GM21526 (cell line): ENCODE data around the gene PKP3.

ENCODE experiments used
- ATAC-seq: cut with Tn5 transposase; IDR thresholded peaks from one replicate; pipeline ENCODE4 v1.9.1; 2021; ENCODE audit warnings: moderate library complexity; ENCODE audit not compliant: unreplicated experiment, low FRiP score

Gene PKP3

DNA sequence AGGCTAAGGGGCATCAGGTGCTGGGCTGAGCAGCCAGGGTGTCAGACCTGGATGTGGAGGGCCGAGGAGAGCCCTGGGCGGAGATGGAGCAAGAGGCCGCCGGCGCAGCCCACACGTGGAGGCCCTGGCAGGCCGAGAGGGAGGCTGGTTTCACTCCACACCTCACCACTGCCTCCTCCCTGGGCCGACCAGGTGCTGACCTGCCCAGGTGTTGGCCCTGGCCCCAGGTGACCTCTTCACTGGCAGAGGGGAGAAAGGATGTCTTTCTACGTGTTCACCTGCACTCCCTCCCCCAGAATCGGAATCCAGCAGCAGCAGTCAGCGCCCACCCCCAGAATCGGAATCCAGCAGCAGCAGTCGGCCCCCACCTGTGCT, 47.0 kb downstream of the PKP3 start:
- ATAC-seq = no peak

DNA sequence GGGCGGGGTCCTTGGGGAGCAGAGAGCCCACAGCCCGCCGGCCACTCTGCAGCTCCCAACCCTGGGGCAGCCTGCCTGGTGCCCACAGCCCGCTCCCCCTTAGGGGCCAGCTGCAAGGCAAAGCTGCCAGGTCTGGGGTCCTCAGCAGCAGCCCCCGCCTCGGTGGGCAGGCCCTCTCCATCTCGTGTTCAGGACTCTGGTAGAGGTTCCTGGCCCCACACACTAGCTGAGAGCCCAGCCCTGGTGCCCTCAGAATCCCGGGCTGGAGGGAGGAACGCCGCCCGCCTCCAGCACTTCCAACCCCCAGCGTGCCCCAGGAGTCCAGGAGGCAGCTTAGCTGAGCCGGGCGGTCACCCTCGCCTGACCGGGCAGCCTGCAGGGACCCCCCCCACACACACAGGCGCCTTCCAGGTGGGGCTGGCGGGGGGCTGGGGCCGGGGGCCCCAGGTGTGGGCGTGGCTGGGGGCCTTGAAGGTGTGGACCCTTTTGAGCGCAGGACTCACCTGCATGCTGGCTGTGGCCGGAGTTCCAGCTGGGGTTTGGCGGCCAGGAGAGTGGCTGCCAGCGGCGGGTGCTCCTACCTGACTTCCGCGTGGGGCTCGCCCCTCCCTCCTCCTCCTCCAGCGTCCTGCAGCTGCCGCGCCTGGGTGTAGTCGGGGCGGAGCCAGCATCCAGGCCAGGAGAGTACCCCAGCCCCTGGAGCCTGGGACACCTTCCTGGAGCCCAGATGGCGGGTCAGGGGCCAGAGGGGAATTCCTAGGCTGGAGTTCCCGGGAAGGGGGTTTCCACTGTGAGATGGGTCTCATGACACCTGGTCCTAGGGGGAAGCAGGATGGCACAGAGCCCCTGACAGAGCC, 47.6 kb downstream of the PKP3 start, which contains the start of gene ANO9:
ANO9 (minus strand) TSS at position 594 of the 857 bp plus-strand sequence; CDS start at position 509, 85 bp downstream.
- no peak for ATAC-seq

DNA sequence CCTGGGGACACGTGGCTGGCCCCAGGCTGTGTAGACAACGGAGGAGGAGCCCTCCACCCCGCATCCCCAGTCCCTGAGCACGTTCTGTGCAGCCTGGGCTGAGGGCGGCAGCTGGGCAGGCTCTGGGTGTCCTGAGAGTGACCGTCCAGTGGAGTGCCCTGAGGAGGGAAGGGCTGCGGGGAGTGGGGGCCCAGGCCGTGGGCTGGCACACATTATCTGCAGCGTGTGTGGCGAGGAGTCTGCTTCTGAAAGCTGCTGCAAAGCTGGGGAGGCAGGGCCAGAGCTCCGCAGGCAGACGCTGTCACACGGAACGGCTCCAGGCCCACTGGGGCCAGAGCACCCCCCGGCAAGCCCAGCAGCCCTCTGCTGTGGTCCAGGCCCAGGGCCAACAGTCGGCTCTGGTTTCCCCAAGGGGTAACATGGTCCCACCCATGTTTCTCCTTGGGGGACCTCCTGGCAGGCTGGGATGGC, 48.6 kb downstream of the PKP3 start:
- ATAC-seq = no peak

DNA sequence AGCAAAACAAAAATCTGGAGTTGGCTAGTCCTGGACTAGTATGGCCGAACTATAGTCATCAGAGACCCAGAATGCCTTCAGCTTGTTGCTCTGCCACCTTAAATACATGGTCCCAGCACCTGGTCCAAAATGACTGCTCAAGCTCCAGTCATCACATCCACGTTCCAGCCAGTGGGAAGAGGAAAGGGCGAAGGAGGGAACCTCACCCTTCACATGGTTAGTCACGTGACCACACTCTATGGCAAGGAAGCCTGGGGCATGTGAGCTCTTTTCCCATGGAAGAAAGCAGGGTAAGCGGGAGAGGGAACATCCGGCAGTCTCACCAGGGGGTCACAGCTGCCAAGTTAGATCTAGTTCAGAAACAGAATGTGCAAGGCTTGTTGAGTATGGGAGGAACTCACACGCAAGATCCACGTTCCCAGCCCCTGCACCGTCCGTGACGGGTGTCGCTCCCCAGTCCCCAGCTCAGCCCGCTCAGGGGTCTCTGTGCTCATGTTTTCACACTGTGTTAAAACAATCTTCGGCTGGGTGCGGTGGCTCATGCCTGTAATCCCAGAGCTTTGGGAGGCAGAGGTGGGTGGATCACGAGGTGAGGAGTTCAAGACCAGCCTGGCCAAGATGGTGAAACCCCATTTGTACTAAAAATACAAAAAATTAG, 49.7 kb downstream of the PKP3 start:
- no peak for ATAC-seq

DNA sequence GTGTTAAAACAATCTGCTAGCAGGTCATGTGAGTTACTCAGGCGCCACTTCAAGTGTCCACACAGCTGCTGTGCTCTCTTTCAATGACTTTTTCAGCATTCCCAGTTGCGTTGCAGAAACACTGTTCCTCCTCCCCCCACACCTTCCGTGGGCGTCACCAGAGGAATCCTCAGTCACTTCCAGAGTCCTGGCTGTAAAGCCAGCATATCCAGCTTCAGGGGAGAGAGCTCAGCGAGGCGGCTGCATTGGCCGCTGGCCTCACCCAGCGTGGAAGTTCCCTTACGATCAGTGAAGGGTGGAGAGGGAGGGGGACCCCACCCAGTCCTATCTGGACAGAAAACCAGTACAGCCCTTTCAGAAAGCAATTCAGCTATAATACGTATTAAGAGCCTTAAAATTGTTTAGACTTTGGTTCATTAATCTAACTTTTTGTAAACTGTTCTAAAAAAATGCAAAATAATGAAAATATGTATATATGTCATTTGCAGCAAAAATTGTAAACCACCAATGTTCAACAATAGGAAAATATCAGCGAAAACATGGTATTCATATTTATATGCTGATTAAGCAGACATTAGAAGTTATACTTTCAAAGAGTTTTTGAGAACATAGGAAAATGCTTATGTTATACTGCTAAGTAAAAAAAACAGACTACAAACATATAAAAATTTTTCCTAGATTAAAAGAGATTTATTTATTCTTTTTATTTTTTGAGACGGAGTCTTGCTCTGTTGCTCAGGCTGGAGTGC, 50.6 kb downstream of the PKP3 start:
- ATAC-seq = no peak

DNA sequence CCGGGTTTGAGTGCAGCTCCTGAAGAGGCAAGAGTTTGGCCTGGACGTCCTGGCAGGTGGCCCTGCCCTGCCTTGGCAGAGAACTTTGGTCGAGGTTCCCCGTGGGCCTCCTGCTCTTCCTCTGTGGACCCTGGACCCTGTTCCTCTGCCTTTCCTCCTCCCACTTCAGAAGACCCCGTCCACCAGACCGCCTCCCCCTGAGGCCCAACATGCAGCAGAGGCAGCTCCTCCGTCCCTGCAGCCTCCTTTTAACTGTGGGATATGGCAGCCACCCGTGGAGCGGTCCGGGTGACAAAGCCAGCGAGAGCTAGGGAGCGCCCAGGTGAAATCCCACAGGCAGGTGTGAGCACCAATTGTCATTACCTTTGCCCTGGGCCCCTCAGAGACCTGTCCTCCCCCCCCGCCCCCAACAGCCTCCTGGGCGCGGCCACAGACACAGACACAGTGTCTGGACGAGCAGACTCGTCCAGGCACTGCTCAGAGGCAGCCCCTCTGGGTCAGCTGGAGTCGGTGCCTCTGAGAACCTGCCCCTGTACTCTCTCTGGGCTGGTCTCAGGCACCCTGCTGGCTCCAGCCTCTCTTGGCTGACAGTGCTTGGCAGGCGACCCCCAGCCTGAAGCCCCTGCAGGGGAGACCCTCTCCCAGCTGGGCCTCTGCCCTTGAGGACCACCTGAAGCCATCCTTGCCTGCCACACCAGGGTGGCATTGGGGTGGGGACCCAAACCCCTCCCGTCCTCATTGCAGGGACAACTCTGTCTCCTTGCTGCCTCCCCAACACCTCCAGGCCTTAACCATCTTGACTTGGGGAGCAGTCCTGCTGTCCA, 52.0 kb downstream of the PKP3 start:
- no peak for ATAC-seq

DNA sequence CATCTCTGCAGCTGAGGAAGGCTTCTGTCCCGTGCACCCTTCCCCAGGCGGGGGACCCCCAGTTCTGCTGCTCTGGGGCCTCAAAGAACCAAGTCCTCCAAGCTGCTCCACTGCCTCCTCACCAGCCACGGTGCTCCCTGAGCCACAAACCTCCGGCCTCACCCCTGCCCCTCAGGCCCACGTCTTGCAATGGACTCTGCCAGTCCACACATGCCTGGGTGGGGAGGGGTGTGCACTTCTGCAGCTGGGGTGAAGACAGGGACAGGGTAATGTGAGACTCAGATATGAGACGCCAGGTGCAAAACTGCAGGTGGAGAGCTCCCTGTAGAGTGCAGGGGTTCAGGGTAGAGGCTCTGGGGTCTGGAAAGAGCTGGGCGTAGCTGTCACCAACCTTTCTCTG, 52.9 kb downstream of the PKP3 start:
- ATAC-seq = no peak

DNA sequence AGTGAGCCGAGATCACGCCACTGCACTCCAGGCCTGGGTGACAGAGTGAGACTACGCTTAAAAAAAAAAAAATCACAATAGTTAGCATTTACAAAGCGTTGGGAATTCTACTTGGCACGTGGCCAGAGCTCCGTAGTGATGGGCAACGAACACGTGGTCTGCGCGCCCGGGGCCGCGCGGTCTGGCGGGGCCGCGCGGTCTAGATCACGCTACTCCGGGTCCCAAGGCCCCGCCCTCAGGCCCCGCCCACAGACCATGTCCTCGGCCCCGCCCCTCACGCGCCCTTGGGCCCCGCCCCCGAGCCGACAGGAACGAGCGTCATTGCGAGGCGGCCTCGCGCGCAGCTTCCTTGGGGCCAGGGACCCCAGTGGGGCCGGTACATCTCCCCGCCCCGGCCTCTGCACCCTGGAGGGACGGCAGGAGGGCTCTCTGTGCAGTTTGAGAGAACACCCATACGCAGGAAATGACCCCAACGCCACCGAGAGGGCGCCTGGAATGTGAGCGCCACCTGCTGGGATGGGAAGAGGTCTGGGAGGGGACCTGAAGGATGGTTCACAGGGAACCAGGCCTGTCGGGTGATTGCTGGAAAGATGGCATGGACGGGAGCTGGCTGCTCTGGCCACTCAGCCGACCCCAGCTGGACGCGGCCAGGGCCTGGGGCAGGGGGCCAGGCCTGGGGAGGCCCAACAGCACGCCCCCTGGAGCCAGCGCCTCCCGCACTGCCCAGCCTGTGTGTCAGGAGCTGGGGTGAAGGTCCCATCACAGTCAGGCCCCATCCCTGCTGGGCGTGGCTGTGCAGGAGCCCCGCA, 54.1 kb downstream of the PKP3 start:
- ATAC-seq = peak; percentile 44

DNA sequence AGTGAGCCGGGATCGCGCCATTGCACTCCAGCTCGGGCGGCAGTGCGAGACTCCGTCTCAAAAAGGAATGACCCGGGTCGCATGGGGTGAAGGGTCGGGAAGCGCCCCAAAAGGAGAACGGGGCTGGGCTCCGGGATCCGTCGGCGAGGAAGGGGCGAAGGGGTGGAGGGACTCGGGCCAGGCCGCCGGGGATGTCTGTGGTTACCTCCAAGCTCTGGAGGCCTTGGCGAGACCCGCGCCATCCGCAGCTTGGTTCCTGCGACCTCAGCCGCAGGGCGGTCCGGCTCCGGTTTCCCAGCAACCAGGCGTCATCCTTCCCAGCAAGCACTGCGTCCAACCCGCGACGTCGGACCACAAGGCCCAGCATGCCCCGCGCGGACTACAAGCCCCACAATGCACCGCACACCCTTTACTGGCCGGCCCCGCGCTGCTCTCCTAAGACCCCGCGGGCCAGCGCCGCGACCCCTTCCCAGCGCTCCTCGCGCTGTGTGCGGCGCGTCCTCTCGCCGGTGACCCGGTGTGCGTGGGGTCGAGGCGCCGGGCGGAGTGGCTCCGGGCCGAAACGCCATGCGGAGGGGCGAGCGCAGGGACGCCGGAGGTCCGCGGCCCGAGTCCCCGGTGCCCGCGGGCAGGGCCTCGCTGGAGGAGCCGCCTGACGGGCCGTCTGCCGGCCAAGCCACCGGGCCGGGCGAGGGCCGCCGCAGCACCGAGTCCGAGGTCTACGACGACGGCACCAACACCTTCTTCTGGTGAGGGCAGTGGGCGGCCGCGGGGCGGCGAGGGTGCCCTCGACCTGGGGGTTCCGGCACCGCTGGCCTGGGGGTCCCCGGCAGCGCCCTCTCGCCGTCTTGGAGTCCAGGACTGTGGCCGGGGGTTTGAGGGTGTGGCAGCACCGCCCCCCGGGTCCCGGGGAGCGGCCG, 56.1 kb downstream of the PKP3 start, which contains the start of gene PTDSS2:
PTDSS2 (plus strand) TSS at position 391 of the 920 bp plus-strand sequence; CDS start at position 568, 177 bp downstream.
- ATAC-seq = peak; percentile 68

DNA sequence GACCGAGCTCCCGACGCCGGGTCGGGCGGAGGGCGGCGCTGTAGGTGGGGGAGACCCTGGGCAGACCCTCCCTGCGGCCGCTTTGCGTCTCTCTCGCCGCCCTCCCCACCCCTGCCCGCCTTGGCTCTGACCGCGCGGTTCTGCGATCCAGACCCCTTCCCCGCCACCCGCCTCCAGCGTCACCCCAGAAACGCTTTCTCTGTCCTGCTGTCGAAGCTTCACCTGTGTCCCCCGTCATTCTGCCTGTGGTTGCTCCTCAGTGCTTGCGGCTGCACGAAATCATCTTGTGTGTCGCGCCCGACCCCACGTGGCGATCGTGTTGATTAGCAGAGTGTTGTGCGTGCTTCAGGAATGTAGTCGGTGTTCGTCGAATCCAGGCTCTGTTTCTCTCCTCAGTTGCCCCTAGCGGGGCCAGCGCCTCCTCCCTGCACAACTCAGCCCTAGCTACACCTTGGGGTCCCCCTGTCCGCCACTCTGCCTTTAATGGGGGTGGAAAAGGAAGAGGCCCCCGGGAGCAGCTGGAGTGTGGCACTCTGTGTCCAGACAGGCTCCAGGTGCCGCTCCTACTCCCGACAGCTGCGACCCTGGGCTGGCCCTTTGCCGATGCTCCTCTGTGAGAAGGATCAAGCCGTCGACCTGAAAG, 56.9 kb downstream of the PKP3 start:
- no peak for ATAC-seq

DNA sequence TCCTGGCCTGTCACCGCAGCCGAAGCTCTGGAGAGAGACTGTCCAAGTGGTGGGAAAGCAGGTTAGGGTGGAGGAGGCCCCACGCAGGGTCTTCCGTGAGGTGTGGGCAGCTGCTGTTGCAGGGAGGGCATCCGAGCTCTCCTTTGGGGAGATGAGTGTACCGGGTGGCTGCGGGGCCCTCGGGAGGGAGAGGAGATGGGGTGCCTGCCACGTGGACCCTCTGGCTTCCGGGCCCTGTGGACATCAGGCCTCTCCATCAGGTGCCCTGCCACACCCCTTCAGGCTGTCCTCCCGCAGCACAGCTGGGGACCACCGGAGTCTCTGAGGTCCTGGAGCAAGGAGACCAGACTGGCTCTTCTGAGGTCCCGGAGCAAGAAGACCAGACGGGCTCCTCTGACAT, 57.7 kb downstream of the PKP3 start:
- ATAC-seq = no peak

DNA sequence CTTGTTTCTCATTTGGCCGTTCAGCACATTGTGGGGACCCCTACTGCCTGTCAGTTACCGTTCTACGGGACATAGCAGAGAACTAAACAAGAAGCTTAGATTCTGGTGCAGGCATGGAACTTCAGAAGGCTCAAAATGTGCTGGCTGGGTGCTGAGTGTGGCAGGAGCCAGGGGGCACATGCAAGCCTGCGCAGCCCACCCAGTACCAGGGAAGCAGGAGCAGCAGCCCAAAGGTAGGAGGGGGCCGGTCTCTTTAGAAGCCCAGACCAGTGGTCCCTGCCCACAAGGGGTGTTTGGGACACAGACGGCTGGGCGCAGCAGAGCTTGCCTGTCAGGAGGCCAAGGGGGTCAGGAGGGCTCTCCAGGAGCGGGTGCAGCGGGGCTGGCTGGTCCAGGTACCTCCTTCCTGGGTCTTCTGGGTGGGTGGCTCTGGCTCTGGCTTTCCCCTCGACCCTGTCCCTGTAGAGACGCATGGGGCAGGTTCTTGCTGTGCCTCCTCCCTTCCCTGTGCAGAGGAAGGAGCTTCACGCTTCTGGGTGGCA, 58.3 kb downstream of the PKP3 start:
- ATAC-seq = no peak

DNA sequence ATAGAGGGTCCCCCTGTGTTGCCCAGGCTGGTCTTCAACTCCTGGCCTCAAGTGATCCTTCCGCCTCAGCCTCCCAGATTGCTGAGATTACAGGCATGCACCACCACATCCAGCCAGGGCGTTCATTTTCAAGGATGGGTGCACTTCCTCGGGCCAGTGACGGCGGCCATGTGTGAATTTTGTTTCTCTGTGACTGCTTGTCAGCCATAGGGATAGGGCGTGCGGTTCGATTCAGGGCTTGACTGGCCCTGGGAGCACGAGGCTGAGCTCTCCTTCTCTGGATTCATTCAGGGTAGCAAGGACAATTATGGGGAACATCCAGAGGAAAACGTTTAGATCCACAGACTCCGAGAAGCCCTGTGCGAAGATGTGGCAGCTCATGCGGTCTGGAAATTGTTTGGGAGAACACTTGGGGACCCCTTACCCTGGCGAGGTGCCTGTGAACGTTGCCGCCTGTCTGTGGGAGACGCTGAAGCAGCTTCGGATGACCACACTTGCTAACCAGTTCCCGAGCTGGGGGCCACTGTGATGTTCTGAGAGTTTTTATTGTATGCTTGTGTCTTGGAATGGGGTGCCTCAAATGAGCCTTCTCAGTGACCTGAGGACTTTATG, 59.0 kb downstream of the PKP3 start:
- no peak for ATAC-seq

DNA sequence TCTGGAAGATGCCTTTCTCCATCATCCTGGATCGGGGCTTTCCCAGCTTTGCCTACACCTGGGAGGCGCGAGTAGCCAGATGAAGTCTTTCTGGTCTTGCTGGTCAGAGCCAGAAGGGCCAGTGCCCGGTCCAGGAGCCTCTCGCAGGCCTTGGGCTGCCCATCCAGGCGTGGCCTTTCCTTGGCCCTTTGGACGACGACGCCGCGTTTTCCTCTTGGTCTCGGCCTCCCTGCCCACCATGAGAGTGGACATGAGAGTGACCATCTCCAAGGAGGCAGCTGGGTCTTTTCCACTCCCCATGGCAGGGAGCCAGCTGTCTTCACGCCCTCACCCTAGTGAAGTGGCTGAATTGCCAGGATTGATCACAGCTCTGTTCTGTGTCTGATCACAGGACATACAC, 59.6 kb downstream of the PKP3 start:
- ATAC-seq = no peak

DNA sequence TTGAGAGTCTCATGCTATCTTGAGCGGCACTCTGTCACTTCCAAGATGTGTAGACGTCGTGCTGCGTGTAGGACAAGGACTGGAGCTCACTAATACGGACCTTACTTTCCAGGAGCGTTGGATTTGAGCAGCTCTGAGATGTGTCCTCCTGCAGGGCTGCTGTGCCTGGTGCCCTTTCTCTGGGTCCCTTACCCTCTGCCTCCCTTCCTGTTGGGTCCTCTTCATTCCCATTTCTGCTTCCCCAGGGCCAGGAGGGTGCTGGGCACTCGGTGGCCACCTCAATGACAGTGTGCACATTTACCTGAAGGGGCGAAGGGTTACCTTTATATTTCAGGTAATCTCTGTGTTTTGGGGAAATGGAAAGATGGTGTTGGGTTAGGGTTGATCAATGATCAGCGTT, 60.0 kb downstream of the PKP3 start:
- ATAC-seq = no peak
